ENCODE data around the gene KCNG2.
"Not testable (repeated sequence)": the region's sequence is repeated elsewhere in the genome, so short reads cannot be mapped to it uniquely, and the experiment has no call there.

The KCNG2 gene

GRCh38 chr18:79752946-79753345, 44.8 kb upstream of the KCNG2 start:
- H3K4me2 ChIP-seq (ENCODE audit: low read length); H3K4me1 ChIP-seq (ENCODE audit: control insufficient read depth, low read depth, low read length); H3K27me3 ChIP-seq (ENCODE audit: insufficient read depth, low read length, poor library complexity); H4K8ac ChIP-seq (ENCODE audit: low read depth, low read length); H3K9ac ChIP-seq (ENCODE audit: low read length); H3K79me1 ChIP-seq (ENCODE audit: low read length); H2BK5ac ChIP-seq (ENCODE audit: low read length); H3K4ac ChIP-seq (ENCODE audit: low read depth, low read length); H3K56ac ChIP-seq (ENCODE audit: low read length); H3K79me2 ChIP-seq (ENCODE audit: control insufficient read depth, insufficient read depth, low read length); H3K23ac ChIP-seq (ENCODE audit: low read length); H3K18ac ChIP-seq (ENCODE audit: low read length); H3K4me3 ChIP-seq (ENCODE audit: low read length); H2BK120ac ChIP-seq (ENCODE audit: low read depth, low read length); H2BK15ac ChIP-seq (replicated peaks; ENCODE audit: low read depth); H3K27ac ChIP-seq (ENCODE audit: low read depth, low read length); H4K5ac ChIP-seq (ENCODE audit: low read length); H2AK5ac ChIP-seq (ENCODE audit: low read length); H3K36me3 ChIP-seq (ENCODE audit: control insufficient read depth, insufficient read depth, low read length): not testable (repeated sequence)
- DNase-seq: peak; percentile 22
- no CpG with 5 or more reads among the region's 8 CpGs for WGBS (ENCODE audit: extremely low coverage, insufficient coverage, low lambda C conversion rate)

- Histone ChIP-seq H2AK5ac (ENCODE audit: low read length) (no peak overlapping the region), H3K27me3 (ENCODE audit: insufficient read depth, low read length, poor library complexity) (no peaks in the 10 kb centered on the region), H3K18ac (ENCODE audit: low read length) (no peak overlapping the region), H2BK15ac (replicated peaks; ENCODE audit: low read depth) (no peak overlapping the region), H2BK120ac (ENCODE audit: low read depth, low read length) (no peak overlapping the region), H3K36me3 (ENCODE audit: control insufficient read depth, insufficient read depth, low read length) (peaks cover 4% of the 10 kb centered on the region), H3K79me2 (ENCODE audit: control insufficient read depth, insufficient read depth, low read length) (no peaks in the 10 kb centered on the region), H3K23ac (ENCODE audit: low read length) (no peak overlapping the region), H3K9ac (ENCODE audit: low read length) (no peak overlapping the region), H3K79me1 (ENCODE audit: low read length) (no peaks in the 10 kb centered on the region), H2BK5ac (ENCODE audit: low read length) (no peak overlapping the region), H3K4me2 (ENCODE audit: low read length) (no peak overlapping the region), H3K27ac (ENCODE audit: low read depth, low read length) (no peak overlapping the region), H3K56ac (ENCODE audit: low read length) (no peak overlapping the region), H3K4ac (ENCODE audit: low read depth, low read length) (no peak overlapping the region), H4K8ac (ENCODE audit: low read depth, low read length) (no peak overlapping the region), H3K4me1 (ENCODE audit: control insufficient read depth, low read depth, low read length) (no peaks in the 10 kb centered on the region), H3K4me3 (ENCODE audit: low read length) (no peak overlapping the region), H4K5ac (ENCODE audit: low read length) (no peak overlapping the region)
- no peak for DNase-seq
- WGBS (ENCODE audit: extremely low coverage, insufficient coverage, low lambda C conversion rate): no CpG with 5 or more reads among the region's 27 CpGs
Observed at GRCh38 chr18:79753391-79753851, 44.3 kb upstream of the KCNG2 start.

DNA sequence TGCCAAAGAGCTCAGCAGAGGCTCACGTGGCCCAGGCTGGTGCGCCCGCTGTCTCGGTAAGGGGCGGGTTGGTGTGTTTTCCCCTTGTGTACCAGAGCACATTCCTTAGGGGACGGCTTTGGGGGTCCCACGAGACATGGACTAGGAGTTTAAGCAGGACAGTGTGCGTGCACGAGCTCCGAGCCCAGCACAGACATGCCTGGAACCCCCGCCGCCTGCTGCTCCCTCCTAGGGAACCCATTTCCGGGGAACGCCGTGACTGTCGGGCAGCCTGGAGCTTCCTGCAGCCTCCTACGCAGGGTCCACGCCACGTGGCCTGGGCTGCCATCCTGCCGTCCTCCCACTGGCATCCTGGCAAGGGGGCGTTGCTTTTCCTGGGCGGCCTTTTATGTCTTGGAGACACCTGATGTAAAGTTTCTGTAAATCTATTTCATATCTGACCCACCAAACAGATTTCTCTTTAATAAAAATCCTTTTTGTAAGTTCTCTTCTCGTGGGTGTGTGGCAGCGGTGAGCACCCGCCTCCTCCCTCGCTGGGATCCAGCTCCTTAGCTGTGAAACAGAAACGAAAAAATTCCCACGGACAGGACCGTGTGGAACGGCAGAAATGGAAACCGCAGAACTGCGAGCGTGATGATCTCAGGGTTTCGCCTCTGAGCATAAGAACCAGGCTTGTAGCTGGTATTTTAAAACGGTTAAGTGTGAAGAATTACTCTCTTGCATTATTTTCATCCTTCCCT, 43.5 kb upstream of the KCNG2 start:
- H3K18ac ChIP-seq (ENCODE audit: low read length): no peak overlapping the region
- no peaks in the 10 kb centered on the region for H3K79me2 ChIP-seq (ENCODE audit: control insufficient read depth, insufficient read depth, low read length)
- no peak overlapping the region for H3K4me2 ChIP-seq (ENCODE audit: low read length)
- no peak overlapping the region for H2AK5ac ChIP-seq (ENCODE audit: low read length)
- H3K4me3 ChIP-seq (ENCODE audit: low read length): no peak overlapping the region
- no peak overlapping the region for H2BK120ac ChIP-seq (ENCODE audit: low read depth, low read length)
- H3K36me3 ChIP-seq (ENCODE audit: control insufficient read depth, insufficient read depth, low read length): peaks cover 4% of the 10 kb centered on the region
- no CpG with 5 or more reads among the region's 35 CpGs for WGBS (ENCODE audit: extremely low coverage, insufficient coverage, low lambda C conversion rate)
- no peak overlapping the region for H3K4ac ChIP-seq (ENCODE audit: low read depth, low read length)
- no peaks in the 10 kb centered on the region for H3K4me1 ChIP-seq (ENCODE audit: control insufficient read depth, low read depth, low read length)
- no peaks in the 10 kb centered on the region for H3K79me1 ChIP-seq (ENCODE audit: low read length)
- H3K27ac ChIP-seq (ENCODE audit: low read depth, low read length): no peak overlapping the region
- no peak overlapping the region for H2BK5ac ChIP-seq (ENCODE audit: low read length)
- no peak overlapping the region for H2BK15ac ChIP-seq (replicated peaks; ENCODE audit: low read depth)
- no peak overlapping the region for H3K23ac ChIP-seq (ENCODE audit: low read length)
- no peak overlapping the region for H4K8ac ChIP-seq (ENCODE audit: low read depth, low read length)
- H3K27me3 ChIP-seq (ENCODE audit: insufficient read depth, low read length, poor library complexity): no peaks in the 10 kb centered on the region
- H3K56ac ChIP-seq (ENCODE audit: low read length): no peak overlapping the region
- H3K9ac ChIP-seq (ENCODE audit: low read length): no peak overlapping the region
- DNase-seq: no peak
- H4K5ac ChIP-seq (ENCODE audit: low read length): no peak overlapping the region

DNA sequence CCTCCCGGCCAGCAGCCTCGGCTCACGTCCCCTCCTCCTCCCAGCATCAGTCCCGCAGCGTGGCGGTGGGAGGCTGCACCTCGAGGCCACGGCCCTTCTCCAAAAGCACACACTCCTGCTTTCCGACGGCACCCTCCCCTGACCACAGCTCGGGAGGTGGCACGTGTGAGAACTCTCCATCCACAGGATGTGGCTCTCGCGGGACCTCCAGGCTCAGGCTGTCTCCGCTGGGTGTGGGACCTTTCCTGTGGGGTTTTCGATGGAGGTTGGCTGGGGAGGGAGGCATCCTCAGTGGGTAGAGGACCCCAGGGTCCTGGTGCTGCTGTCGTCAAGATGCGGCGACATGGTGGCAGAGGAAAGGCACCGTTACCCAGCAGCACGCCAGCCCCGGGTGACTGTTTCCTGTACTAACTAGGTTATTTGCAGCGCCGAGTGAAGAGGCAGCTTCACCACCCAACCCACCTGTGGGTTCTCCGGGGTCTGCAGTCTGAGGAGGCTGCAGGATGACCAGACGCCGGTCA, 42.8 kb upstream of the KCNG2 start:
- H3K79me1 ChIP-seq (ENCODE audit: low read length): no peaks in the 10 kb centered on the region
- no peak overlapping the region for H3K23ac ChIP-seq (ENCODE audit: low read length)
- no peaks in the 10 kb centered on the region for H3K4me1 ChIP-seq (ENCODE audit: control insufficient read depth, low read depth, low read length)
- no peak overlapping the region for H2BK120ac ChIP-seq (ENCODE audit: low read depth, low read length)
- no peak overlapping the region for H4K8ac ChIP-seq (ENCODE audit: low read depth, low read length)
- H3K9ac ChIP-seq (ENCODE audit: low read length): no peak overlapping the region
- H3K56ac ChIP-seq (ENCODE audit: low read length): no peak overlapping the region
- H2BK15ac ChIP-seq (replicated peaks; ENCODE audit: low read depth): no peak overlapping the region
- H3K4me3 ChIP-seq (ENCODE audit: low read length): no peak overlapping the region
- H3K79me2 ChIP-seq (ENCODE audit: control insufficient read depth, insufficient read depth, low read length): no peaks in the 10 kb centered on the region
- no peak overlapping the region for H2AK5ac ChIP-seq (ENCODE audit: low read length)
- no peak overlapping the region for H3K18ac ChIP-seq (ENCODE audit: low read length)
- DNase-seq: no peak
- no peak overlapping the region for H3K27ac ChIP-seq (ENCODE audit: low read depth, low read length)
- no peak overlapping the region for H4K5ac ChIP-seq (ENCODE audit: low read length)
- H3K4ac ChIP-seq (ENCODE audit: low read depth, low read length): no peak overlapping the region
- H3K4me2 ChIP-seq (ENCODE audit: low read length): no peak overlapping the region
- H3K36me3 ChIP-seq (ENCODE audit: control insufficient read depth, insufficient read depth, low read length): peaks cover 4% of the 10 kb centered on the region
- H3K27me3 ChIP-seq (ENCODE audit: insufficient read depth, low read length, poor library complexity): no peaks in the 10 kb centered on the region
- no peak overlapping the region for H2BK5ac ChIP-seq (ENCODE audit: low read length)
- no CpG with 5 or more reads among the region's 27 CpGs for WGBS (ENCODE audit: extremely low coverage, insufficient coverage, low lambda C conversion rate)

GRCh38 chr18:79755496-79756142, 42.1 kb upstream of the KCNG2 start:
- no peaks in the 10 kb centered on the region for H3K79me1 ChIP-seq (ENCODE audit: low read length)
- H3K4me3 ChIP-seq (ENCODE audit: low read length): no peak overlapping the region
- no peak overlapping the region for H3K4me2 ChIP-seq (ENCODE audit: low read length)
- H4K5ac ChIP-seq (ENCODE audit: low read length): no peak overlapping the region
- peaks cover 4% of the 10 kb centered on the region for H3K36me3 ChIP-seq (ENCODE audit: control insufficient read depth, insufficient read depth, low read length)
- no peaks in the 10 kb centered on the region for H3K79me2 ChIP-seq (ENCODE audit: control insufficient read depth, insufficient read depth, low read length)
- no peak overlapping the region for H2AK5ac ChIP-seq (ENCODE audit: low read length)
- H2BK5ac ChIP-seq (ENCODE audit: low read length): no peak overlapping the region
- no peaks in the 10 kb centered on the region for H3K27me3 ChIP-seq (ENCODE audit: insufficient read depth, low read length, poor library complexity)
- H3K9ac ChIP-seq (ENCODE audit: low read length): no peak overlapping the region
- WGBS (ENCODE audit: extremely low coverage, insufficient coverage, low lambda C conversion rate): no CpG with 5 or more reads among the region's 31 CpGs
- no peak overlapping the region for H3K27ac ChIP-seq (ENCODE audit: low read depth, low read length)
- no peaks in the 10 kb centered on the region for H3K4me1 ChIP-seq (ENCODE audit: control insufficient read depth, low read depth, low read length)
- no peak for DNase-seq
- no peak overlapping the region for H3K4ac ChIP-seq (ENCODE audit: low read depth, low read length)
- no peak overlapping the region for H2BK120ac ChIP-seq (ENCODE audit: low read depth, low read length)
- H2BK15ac ChIP-seq (replicated peaks; ENCODE audit: low read depth): no peak overlapping the region
- no peak overlapping the region for H3K56ac ChIP-seq (ENCODE audit: low read length)
- H4K8ac ChIP-seq (ENCODE audit: low read depth, low read length): no peak overlapping the region
- no peak overlapping the region for H3K23ac ChIP-seq (ENCODE audit: low read length)
- no peak overlapping the region for H3K18ac ChIP-seq (ENCODE audit: low read length)

All from mesendoderm (in vitro differentiated cells).